GM21390 (cell line): ENCODE results near the gene PPP2R2B.

Experiments used
- ATAC-seq: cut with Tn5 transposase; IDR thresholded peaks from one replicate; pipeline ENCODE4 v1.9.1; 2021; ENCODE audit not compliant: unreplicated experiment

Gene PPP2R2B

GRCh38 chr5:146828385-146828784 is 50.2 kb downstream of the PPP2R2B start:
- ATAC-seq = no peak

DNA sequence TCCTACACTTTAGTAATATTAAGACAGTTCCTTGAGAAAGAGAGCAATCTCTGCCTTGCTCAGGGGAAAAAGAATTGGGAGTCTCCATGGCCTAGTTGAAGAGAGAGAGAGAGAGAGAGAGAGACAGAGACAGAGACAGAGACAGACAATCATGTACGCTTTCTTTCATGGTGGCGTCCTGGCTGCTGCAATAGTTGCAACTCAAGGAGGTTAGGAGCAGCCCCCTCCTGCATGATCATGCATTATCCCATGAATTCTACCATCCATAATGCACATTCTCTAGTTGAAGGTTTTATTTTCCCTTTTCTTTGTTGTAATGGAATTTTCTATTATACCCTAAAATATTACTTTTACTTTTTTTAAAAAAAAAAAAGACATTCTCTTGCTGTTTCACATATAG is 50.7 kb downstream of the PPP2R2B start:
- no peak for ATAC-seq

DNA sequence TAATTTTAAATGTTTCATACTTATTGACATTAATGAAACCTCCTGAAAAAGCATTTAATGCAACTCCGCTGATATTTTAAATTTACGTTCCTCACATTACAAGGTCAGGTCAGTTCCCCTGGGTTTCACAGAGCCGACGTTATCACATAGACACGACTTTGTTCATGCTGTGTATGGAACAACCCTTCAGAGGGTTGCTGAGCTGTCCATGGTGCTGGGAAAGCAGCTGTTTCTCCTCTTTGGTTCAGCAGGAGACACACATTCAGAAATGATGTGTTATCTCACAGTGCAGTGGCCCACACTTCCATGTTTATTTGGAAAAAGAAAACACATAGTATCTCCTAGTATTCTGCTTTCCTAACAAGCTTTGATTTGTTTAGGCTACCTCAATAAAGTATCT is 53.5 kb downstream of the PPP2R2B start:
- ATAC-seq = no peak

GRCh38 chr5:146821732-146822131 is 56.8 kb downstream of the PPP2R2B start:
- ATAC-seq = no peak

DNA sequence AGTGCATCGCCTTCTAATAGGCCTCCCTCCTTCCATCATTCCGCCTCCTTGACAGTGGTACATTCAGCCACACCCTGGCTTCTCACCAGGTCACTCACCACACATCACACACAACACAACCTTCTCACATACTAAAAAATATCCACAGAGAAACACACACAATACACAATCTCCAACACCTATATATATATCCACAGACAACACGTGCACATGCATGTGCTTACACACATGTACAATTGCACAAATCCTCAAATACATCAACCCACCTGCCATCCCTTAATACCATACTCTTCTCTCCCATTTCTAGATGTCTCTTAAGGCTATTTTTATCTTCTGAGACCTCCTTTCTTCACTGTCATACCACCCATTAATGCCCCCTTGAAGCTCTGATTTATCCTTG is 57.6 kb downstream of the PPP2R2B start:
- ATAC-seq = no peak

- ATAC-seq = no peak
Observed at GRCh38 chr5:146818822-146819221, 59.7 kb downstream of the PPP2R2B start.

DNA sequence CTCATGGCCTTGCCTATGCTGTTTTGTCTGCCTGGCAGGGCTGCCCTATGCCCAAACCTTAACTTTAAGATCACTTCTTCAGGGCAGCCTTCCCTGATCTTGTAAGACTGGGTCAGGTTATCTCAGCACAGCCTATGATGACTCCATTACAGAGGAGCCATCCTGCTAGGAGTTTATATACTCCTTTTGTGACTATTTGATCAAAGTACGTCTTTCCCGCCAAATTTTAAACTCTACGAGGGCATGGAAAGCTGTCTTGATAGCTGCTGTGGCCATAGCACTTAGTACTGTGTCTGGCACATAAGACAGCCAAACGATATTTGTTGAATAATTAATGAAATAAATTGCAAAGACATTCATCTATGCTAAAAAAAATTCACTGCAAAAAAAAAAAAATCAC is 60.6 kb downstream of the PPP2R2B start:
- no peak for ATAC-seq

DNA sequence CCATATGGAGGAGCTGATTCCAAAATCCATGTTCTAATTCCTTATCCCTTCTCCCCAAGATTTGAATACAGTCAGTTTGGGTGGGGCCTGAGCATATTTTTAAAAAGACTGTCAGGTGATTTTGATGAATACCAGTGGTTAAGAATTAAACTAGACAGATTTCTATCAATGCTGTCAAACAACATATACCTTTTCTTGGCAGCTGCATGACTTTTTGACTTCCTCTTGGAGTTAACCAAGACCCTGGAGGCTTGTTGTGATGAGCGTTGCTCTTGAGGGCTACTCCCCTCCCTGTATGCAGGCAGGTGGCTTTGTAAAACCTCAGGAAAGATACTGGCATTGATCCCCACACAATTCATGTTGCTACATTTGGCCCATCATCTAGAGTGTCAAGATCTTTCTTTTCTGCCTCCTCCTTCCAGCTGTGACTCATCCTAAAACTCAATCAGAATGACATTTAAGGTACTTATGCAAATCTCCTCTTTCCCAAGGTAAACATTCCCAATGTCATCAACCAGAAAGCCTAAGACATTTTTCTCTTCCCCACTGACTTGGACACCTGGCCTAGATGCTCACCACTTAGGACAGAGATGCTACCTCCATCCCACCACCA is 61.7 kb downstream of the PPP2R2B start:
- ATAC-seq = no peak

DNA sequence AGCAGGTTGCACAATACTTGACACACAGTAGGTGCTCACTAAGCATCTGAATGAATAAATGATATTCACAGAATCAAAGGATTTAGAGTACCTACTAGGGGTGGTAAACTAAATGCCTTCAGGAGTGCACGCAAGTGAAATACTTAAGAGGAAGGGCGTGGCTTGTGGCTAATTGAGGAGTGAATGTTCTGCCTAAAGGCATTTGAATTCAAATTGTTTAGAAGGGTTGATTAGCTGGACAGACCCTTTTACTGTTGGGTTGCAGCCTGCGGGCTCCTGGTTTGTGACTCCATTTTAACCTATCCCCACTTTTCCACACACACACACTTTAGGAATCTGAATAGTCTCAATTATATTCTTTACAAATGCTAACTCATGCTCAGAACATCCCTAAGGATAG is 63.1 kb downstream of the PPP2R2B start:
- ATAC-seq = no peak

GRCh38 chr5:146813346-146814157 is 65.0 kb downstream of the PPP2R2B start:
- ATAC-seq = peak; percentile 80

DNA sequence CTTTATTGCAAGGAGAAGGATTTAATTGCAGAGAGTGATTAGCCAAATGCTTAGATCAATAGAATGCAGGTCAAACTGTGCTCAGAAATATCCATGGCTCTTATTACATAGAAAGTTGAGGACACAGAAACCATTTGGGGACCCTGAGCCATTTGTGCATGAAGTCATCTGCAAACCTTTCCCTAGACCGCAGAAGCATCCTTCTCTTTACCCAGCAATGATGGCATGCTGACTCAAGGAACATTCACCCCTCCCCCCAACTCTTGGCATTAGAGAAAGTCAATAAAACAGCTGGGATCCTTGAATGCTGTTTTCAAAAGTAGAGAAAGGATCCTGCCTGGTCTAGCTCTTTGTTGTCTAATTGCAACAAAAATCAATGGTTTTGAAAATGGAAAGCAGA is 73.5 kb downstream of the PPP2R2B start:
- ATAC-seq = no peak

GRCh38 chr5:146802945-146803522 is 75.5 kb downstream of the PPP2R2B start:
- no peak for ATAC-seq

DNA sequence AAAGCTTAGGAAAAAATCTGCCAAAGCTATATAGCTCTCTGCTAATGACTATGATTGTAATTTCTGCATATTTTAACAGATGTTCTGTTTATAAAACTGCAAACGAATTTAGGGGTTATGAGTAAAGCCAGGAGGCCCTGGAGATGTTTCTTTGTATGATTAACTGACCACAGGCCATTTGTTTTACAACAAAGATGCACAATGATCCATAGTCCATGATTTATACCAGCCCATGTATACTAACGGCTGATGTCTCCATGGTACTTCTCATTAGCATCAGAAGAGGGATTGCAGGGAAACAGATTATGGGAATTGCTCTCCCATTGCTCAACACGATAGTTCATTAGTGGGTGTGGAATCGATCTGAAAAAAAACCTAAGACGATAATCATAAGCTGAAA is 78.9 kb downstream of the PPP2R2B start:
- no peak for ATAC-seq

GRCh38 chr5:146799231-146799630 is 79.3 kb downstream of the PPP2R2B start:
- ATAC-seq = no peak

DNA sequence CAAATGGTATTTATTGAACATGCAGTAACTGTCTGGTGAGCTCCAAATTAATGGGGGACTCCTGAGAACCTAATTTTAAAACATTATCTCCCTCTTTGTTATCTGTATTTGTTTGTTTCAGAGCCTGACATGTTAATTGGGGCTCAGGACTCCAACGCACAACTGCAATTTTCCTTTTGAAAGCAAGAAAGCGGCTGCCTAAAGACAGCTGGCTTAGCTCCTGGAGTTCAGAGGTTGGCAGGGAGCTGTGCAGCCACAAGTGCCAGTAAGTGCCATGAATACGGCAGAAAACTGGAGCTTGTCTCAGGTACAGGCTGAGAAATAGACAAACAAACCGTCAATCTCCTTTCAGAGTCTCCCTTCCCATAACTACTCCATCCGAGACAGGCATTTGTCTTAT is 80.9 kb downstream of the PPP2R2B start:
- ATAC-seq = no peak

- ATAC-seq = no peak
Observed at GRCh38 chr5:146796911-146797310, 81.6 kb downstream of the PPP2R2B start.

- ATAC-seq = no peak
Observed at GRCh38 chr5:146796144-146796543, 82.4 kb downstream of the PPP2R2B start.

DNA sequence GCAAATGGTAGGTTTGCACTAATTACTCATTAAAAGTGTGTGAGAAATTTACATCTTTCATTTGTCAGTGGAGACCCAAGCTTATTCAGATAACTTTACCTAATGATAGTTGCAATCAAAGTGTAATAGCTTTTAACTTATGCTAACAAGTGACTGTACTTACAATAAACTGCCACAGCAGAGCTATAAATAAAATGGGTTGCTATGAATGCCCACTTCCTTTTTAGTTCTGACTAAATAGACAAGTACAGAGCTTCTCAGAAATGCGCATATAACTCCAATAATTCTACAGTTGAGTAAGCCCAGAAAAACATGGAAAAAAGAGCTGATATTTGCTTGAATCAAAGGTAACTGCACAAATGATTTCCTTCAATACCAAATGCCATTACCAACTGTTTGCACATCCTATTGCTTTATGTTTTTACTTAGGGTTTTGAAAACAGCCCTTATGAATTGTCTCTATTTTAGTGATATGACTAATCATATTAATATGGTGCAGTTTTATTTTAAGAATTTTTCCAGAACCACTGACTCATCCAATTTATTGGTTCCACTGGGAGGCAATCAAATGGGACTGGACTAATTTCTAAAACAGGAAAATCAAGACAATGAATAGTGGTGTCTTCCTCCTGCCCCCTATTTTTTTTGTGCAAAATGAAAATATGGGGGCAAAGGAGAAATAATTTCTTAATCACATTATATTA is 84.1 kb downstream of the PPP2R2B start:
- no peak for ATAC-seq

GRCh38 chr5:146793709-146794108 is 84.8 kb downstream of the PPP2R2B start:
- no peak for ATAC-seq

GRCh38 chr5:146791471-146791870 is 87.1 kb downstream of the PPP2R2B start:
- no peak for ATAC-seq

GRCh38 chr5:146789712-146790653 is 88.6 kb downstream of the PPP2R2B start:
- ATAC-seq = no peak
